Astrocyte of the spinal cord (primary cell): ENCODE data around the gene DCAKD.

Experiments
- DNase-seq: peaks from one replicate; pipeline ENCODE4 v3.0.0; 2011; ENCODE audit warnings: low read depth, low spot score
- H3K4me3 ChIP-seq: 2 replicates; pipeline ENCODE4 v1.5.1; 2011; ENCODE audit warnings: low read depth, mild to moderate bottlenecking, low read length, moderate library complexity
- in situ Hi-C: cut with HindIII; loops from 2 replicates; pipeline ENCODE4 v1.10.0; 2017; ENCODE audit warnings: low sequenced_read_pairs
- TF ChIP-seq, protein P1 (sequence below): IDR thresholded peaks from 2 replicates; pipeline ENCODE4 v1.5.1; 2012; ENCODE audit warnings: low read depth, mild to moderate bottlenecking, low read length, inconsistent platforms

The DCAKD gene

GRCh38 chr17:45092911-45093430, 41.5 kb upstream of the DCAKD start:
- no peak overlapping the region for H3K4me3 ChIP-seq
- in situ Hi-C loops: no loop called here
- peak; percentile 97 for DNase-seq
- TF ChIP-seq, protein P1, sequence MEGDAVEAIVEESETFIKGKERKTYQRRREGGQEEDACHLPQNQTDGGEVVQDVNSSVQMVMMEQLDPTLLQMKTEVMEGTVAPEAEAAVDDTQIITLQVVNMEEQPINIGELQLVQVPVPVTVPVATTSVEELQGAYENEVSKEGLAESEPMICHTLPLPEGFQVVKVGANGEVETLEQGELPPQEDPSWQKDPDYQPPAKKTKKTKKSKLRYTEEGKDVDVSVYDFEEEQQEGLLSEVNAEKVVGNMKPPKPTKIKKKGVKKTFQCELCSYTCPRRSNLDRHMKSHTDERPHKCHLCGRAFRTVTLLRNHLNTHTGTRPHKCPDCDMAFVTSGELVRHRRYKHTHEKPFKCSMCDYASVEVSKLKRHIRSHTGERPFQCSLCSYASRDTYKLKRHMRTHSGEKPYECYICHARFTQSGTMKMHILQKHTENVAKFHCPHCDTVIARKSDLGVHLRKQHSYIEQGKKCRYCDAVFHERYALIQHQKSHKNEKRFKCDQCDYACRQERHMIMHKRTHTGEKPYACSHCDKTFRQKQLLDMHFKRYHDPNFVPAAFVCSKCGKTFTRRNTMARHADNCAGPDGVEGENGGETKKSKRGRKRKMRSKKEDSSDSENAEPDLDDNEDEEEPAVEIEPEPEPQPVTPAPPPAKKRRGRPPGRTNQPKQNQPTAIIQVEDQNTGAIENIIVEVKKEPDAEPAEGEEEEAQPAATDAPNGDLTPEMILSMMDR: no peak

DNA sequence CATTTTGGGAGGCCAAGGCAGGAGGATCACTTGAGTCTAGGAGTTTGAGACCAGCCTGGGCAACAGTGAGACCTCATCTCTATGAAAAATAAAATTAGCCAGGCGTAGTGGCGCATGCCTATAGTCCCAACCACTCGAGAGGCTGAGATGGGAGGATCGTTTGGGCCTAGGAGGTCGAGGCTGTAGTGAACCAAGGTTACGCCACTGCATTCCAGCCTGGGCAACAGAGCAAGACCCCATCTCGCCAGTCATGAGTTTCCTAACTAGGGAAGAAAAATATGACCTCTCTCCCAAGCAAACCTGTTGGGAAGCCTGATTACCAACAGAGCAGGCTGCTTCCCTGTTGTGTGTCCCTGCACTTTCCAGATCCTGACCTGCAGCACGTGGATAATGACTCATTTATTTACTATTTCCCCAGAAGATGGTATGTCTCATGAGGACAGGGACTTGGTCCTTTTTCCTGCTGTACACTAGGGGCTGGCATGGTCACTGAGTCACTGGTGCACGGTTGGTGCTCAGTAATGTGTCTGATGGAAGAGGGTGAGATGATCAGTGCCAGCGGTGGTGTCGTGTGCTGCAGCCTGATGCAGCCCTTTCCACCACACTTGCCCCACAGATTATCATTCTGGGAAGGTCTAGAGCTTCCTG, 40.5 kb upstream of the DCAKD start:
- in situ Hi-C loops: no loop called here
- no peak overlapping the region for H3K4me3 ChIP-seq
- no peak for DNase-seq
- TF ChIP-seq, protein P1: no peak

DNA sequence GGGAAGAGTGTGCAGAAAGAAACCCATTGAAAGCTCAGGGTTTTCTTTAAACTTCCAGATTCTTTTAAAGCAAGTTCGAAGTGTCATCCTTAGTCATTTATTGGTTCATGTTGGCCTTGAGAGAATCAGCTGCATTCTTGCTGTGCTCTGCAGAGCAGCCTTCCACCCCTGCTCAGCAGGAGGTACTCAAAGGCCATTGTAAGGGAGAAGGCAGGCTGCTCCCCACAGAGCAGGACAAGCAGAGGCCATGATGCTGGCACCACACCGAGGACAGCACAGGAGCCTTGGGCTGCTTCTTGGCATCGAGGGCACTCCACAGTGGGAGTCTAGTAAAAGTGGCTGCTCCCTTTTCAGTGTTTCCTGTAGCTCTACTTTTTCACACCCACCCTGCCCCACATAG, 39.3 kb upstream of the DCAKD start:
- TF ChIP-seq, protein P1: no peak
- in situ Hi-C loops: no loop called here
- no peak for DNase-seq
- no peak overlapping the region for H3K4me3 ChIP-seq

- no peak for DNase-seq
- in situ Hi-C loops: no loop called here
- no peak overlapping the region for H3K4me3 ChIP-seq
- TF ChIP-seq, protein P1: no peak
Measured at GRCh38 chr17:45088741-45089140, 37.3 kb upstream of the DCAKD start.

- in situ Hi-C loops: no loop called here
- DNase-seq: no peak
- H3K4me3 ChIP-seq: no peak overlapping the region
- TF ChIP-seq, protein P1: no peak
Measured at GRCh38 chr17:45087978-45088377, 36.5 kb upstream of the DCAKD start.

GRCh38 chr17:45087504-45087975, 36.1 kb upstream of the DCAKD start:
- in situ Hi-C loops: no loop called here
- TF ChIP-seq, protein P1: no peak
- peak; percentile 71 for DNase-seq
- H3K4me3 ChIP-seq: no peak overlapping the region
